Neuronal stem cell (in vitro differentiated cells): ENCODE measurements around the gene NRG2.

Experiments used
- DNase-seq: peaks from one replicate; pipeline ENCODE4 v3.0.0-alpha.2; 2013; ENCODE audit warnings: low spot score
- H2AFZ ChIP-seq: one replicate; pipeline ENCODE4 v1.6.1; 2013; ENCODE audit warnings: mild to moderate bottlenecking, low read length, inconsistent platforms
- H2AK5ac ChIP-seq: 2 replicates; pipeline ENCODE4 v1.6.1; 2013; ENCODE audit warnings: low read depth, mild to moderate bottlenecking, inconsistent platforms, low read length, moderate library complexity, mixed read lengths
- H2BK120ac ChIP-seq: 2 replicates; pipeline ENCODE4 v1.6.1; 2013; ENCODE audit warnings: low read depth, mild to moderate bottlenecking, inconsistent platforms, low read length, moderate library complexity, mixed read lengths
- H2BK12ac ChIP-seq: one replicate; pipeline ENCODE4 v1.6.1; 2013; ENCODE audit warnings: low read length, inconsistent platforms
- H2BK15ac ChIP-seq: 2 replicates; pipeline ENCODE4 v1.6.1; 2013; ENCODE audit warnings: mild to moderate bottlenecking, low read length, inconsistent platforms, mixed read lengths
- H2BK5ac ChIP-seq: one replicate; pipeline ENCODE4 v1.6.1; 2013; ENCODE audit warnings: inconsistent platforms, mild to moderate bottlenecking, low read length, moderate library complexity
- H3K14ac ChIP-seq: one replicate; pipeline ENCODE4 v1.6.1; 2013; ENCODE audit warnings: low read length, inconsistent platforms
- H3K18ac ChIP-seq: 2 replicates; pipeline ENCODE4 v1.6.1; 2013; ENCODE audit warnings: low read length, inconsistent platforms
- H3K23ac ChIP-seq: 2 replicates; pipeline ENCODE4 v1.6.1; 2013; ENCODE audit warnings: low read depth, mild to moderate bottlenecking, mixed read lengths, low read length, inconsistent platforms; ENCODE audit not compliant: poor library complexity
- H3K27ac ChIP-seq: replicated peaks from 3 replicates; pipeline ENCODE4 v1.5.1; 2013; ENCODE audit warnings: low read length, inconsistent platforms
- H3K27me3 ChIP-seq, 3 experiments: 2 replicates each; pipeline ENCODE4 v1.6.1; 2013; ENCODE audit warnings: low read length in 3 of 3, mild to moderate bottlenecking in 2 of 3, inconsistent platforms in 1 of 3, low read depth in 1 of 3, mixed read lengths in 1 of 3, moderate library complexity in 1 of 3; ENCODE audit not compliant: control insufficient read depth in 3 of 3, insufficient read depth in 3 of 3
- H3K36me3 ChIP-seq, 2 donors: replicated peaks in 1 of 2; 2 replicates each; pipeline ENCODE4 v1.6.1; 2013; ENCODE audit warnings: low read length in 2 of 2; ENCODE audit not compliant: control insufficient read depth in 2 of 2, insufficient read depth in 2 of 2
- H3K4ac ChIP-seq: 2 replicates; pipeline ENCODE4 v1.6.1; 2013; ENCODE audit warnings: inconsistent platforms, mild to moderate bottlenecking, low read length, moderate library complexity
- H3K4me1 ChIP-seq, 2 donors: 1 replicate in 1 of 2; 2 replicates in 1 of 2; pipeline ENCODE4 v1.6.1; 2013; ENCODE audit warnings: low read length in 2 of 2, low read depth in 1 of 2; ENCODE audit not compliant: control insufficient read depth in 2 of 2, insufficient read depth in 1 of 2
- H3K4me2 ChIP-seq: one replicate; pipeline ENCODE4 v1.6.1; 2013; ENCODE audit warnings: mild to moderate bottlenecking, low read length, inconsistent platforms; ENCODE audit not compliant: insufficient read depth, poor library complexity, severe bottlenecking
- H3K4me3 ChIP-seq, 2 donors: 2 replicates each; pipeline ENCODE4 v1.5.1; 2013; ENCODE audit warnings: low read length in 2 of 2, mild to moderate bottlenecking in 2 of 2, inconsistent platforms in 1 of 2, moderate library complexity in 1 of 2
- H3K79me1 ChIP-seq: one replicate; pipeline ENCODE4 v1.6.1; 2013; ENCODE audit warnings: low read depth, mild to moderate bottlenecking, inconsistent platforms, low read length, moderate library complexity
- H3K9ac ChIP-seq: one replicate; pipeline ENCODE4 v1.6.1; 2013; ENCODE audit warnings: mild to moderate bottlenecking, low read depth, low read length, inconsistent platforms; ENCODE audit not compliant: poor library complexity
- H3K9me3 ChIP-seq, 2 donors: replicated peaks in 1 of 2; 2 replicates each; pipeline versions ENCODE3 to v1.6.1; 2013; ENCODE audit warnings: low read length in 2 of 2, mild to moderate bottlenecking in 2 of 2, inconsistent platforms in 1 of 2, low read depth in 1 of 2, mixed read lengths in 1 of 2, moderate library complexity in 1 of 2; ENCODE audit not compliant: control insufficient read depth in 2 of 2, insufficient read depth in 1 of 2
- H4K8ac ChIP-seq: one replicate; pipeline ENCODE4 v1.6.1; 2013; ENCODE audit warnings: low read depth, mild to moderate bottlenecking, inconsistent platforms, low read length, moderate library complexity
- H4K91ac ChIP-seq: one replicate; pipeline ENCODE4 v1.6.1; 2013; ENCODE audit warnings: low read length, low read depth, mild to moderate bottlenecking, inconsistent platforms; ENCODE audit not compliant: poor library complexity
- WGBS, 2 donors: extraction: QIAGEN DNeasy Blood & Tissue Kit; methylation state at CpG; one replicate each; pipeline ENCODE4 v1.1.7; 2013; ENCODE audit warnings: missing lambda C conversion rate in 2 of 2, mixed read lengths in 1 of 2; ENCODE audit not compliant: insufficient read length in 2 of 2, insufficient replicate concordance in 1 of 2; ENCODE audit errors: extremely low coverage in 2 of 2; 5-methylcytosine and 5-hydroxymethylcytosine counted together

Gene NRG2

DNA sequence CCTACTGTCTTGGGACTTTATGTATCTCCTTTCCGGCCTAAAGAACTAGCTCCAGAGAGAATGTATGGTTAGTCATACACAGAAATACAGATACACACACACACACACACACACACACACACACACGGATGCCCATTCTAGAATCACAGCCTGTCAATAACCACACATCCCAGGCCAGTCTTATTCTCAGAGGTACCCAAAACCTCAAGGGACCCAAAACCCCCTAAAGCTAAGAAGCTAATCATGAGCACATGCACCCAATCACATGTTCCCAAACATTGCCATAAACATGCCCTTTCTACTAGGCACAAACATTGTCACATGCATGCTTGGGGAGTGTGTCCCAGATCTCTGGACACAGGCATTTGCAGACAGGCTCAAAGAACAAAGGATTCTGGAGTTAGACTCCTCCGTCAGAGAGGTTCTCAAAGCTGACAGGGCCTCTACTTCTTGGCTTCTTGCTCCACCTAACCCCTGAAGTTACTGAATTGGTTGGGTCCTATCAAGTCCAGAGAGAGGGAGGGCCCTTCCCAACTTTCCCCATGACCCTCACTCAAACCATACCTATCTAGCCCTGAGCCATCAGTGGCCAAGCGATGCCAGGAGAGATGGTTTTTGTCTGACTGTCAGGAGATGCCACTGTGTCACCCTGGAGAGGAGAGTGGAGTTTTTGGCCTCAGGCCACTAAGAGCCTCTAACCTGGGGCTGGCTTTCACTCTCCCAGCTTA is 78.7 kb downstream of the NRG2 start:
- no peak overlapping the region for H3K27ac ChIP-seq
- H3K9me3 ChIP-seq: no peaks in the 10 kb centered on the region
- H2BK15ac ChIP-seq: no peak overlapping the region
- no peak overlapping the region for H2BK5ac ChIP-seq
- no peak overlapping the region for H3K18ac ChIP-seq
- H2AFZ ChIP-seq: no peak overlapping the region
- H2AK5ac ChIP-seq: no peak overlapping the region
- no peak overlapping the region for H3K23ac ChIP-seq
- H4K8ac ChIP-seq: no peak overlapping the region
- no peak overlapping the region for H3K4ac ChIP-seq
- H4K91ac ChIP-seq: no peak overlapping the region
- DNase-seq: no peak
- H3K14ac ChIP-seq: no peak overlapping the region
- no peak overlapping the region for H2BK12ac ChIP-seq
- no peak overlapping the region for H3K4me3 ChIP-seq
- WGBS, 2 donors: no CpG with 5 or more reads among the region's 4 CpGs
- no peaks in the 10 kb centered on the region for H3K79me1 ChIP-seq
- H3K9ac ChIP-seq: no peak overlapping the region
- H3K4me1 ChIP-seq: peaks cover 0 to 3% of the 10 kb centered on the region in 2 donors
- no peaks in the 10 kb centered on the region for H3K36me3 ChIP-seq
- no peak overlapping the region for H3K4me2 ChIP-seq
- no peak overlapping the region for H2BK120ac ChIP-seq
- peaks cover 0 to 24% (median 5%) of the 10 kb centered on the region in 3 experiments for H3K27me3 ChIP-seq

- no peak overlapping the region for H3K4ac ChIP-seq
- H3K14ac ChIP-seq: no peak overlapping the region
- H2AFZ ChIP-seq: no peak overlapping the region
- WGBS, 2 donors: no CpG with 5 or more reads among the region's 1 CpG
- no peak overlapping the region for H2BK5ac ChIP-seq
- H3K9ac ChIP-seq: no peak overlapping the region
- H3K4me3 ChIP-seq: no peak overlapping the region
- H3K18ac ChIP-seq: no peak overlapping the region
- no peaks in the 10 kb centered on the region for H3K9me3 ChIP-seq
- H2BK12ac ChIP-seq: no peak overlapping the region
- H3K4me2 ChIP-seq: no peak overlapping the region
- no peaks in the 10 kb centered on the region for H3K79me1 ChIP-seq
- no peak overlapping the region for H3K23ac ChIP-seq
- H3K4me1 ChIP-seq: peaks cover 0 to 3% of the 10 kb centered on the region in 2 donors
- no peak overlapping the region for H2BK15ac ChIP-seq
- no peak overlapping the region for H3K27ac ChIP-seq
- H2BK120ac ChIP-seq: no peak overlapping the region
- H3K27me3 ChIP-seq: peaks cover 0 to 21% (median 2%) of the 10 kb centered on the region in 3 experiments
- H4K91ac ChIP-seq: no peak overlapping the region
- H4K8ac ChIP-seq: no peak overlapping the region
- no peak overlapping the region for H2AK5ac ChIP-seq
- DNase-seq: no peak
- no peaks in the 10 kb centered on the region for H3K36me3 ChIP-seq
Measured at GRCh38 chr5:139962445-139962844, 80.7 kb downstream of the NRG2 start.

GRCh38 chr5:139961435-139962157 is 81.5 kb downstream of the NRG2 start:
- Histone ChIP-seq H3K9me3 (no peaks in the 10 kb centered on the region), H3K9ac (no peak overlapping the region)
- DNase-seq: no peak

DNA sequence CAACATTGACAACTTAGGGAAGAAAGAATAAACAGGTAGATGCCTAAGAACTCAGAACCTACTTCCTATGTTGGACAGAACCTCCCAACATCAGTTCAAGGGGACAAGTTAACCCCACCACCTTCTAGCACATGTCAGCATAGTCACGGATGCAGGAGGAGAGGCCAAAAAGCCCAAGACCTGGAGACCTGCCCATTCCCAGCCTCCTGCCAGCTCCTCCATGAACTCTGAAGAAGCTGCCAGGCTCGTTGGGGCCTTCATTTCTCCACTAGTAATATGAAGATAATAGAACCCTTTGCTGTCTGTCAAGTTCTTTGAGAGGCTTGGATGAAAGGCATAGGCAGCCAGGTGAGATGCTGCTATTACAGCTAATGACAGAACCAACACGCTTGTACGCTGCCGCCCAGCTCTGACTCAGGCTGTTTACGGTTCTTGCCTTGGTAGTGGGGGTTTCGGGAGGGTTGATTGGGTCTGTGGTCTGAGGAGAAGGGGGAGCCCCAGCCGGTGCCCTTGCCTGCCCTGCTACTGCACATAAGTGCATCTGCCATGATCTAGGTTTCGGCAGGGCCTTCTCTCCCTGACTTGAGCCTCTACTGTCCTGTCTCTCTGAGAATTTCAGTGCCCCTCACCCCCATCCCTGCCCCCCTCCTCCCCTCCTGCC is 82.2 kb downstream of the NRG2 start:
- H3K18ac ChIP-seq: no peak overlapping the region
- no peak overlapping the region for H2BK5ac ChIP-seq
- H4K91ac ChIP-seq: no peak overlapping the region
- no peak overlapping the region for H3K23ac ChIP-seq
- no peaks in the 10 kb centered on the region for H3K79me1 ChIP-seq
- H3K9me3 ChIP-seq: no peaks in the 10 kb centered on the region
- no peak for DNase-seq
- H3K4me1 ChIP-seq: peaks cover 0 to 4% of the 10 kb centered on the region in 2 donors
- H3K4me2 ChIP-seq: no peak overlapping the region
- H4K8ac ChIP-seq: no peak overlapping the region
- no CpG with 5 or more reads among the region's 9 CpGs for WGBS, 2 donors
- H3K4me3 ChIP-seq: no peak overlapping the region
- no peak overlapping the region for H2BK120ac ChIP-seq
- no peak overlapping the region for H2AK5ac ChIP-seq
- no peak overlapping the region for H2AFZ ChIP-seq
- no peak overlapping the region for H3K14ac ChIP-seq
- no peak overlapping the region for H3K9ac ChIP-seq
- H3K27ac ChIP-seq: no peak overlapping the region
- H3K27me3 ChIP-seq: peaks cover 0 to 15% (median 0%) of the 10 kb centered on the region in 3 experiments
- no peak overlapping the region for H2BK15ac ChIP-seq
- H2BK12ac ChIP-seq: no peak overlapping the region
- no peak overlapping the region for H3K4ac ChIP-seq
- no peaks in the 10 kb centered on the region for H3K36me3 ChIP-seq

More at GRCh38 chr5:139961435-139962157, 81.5 kb downstream of the NRG2 start:
- H3K18ac ChIP-seq: peak overlapping the region; percentile 22
- H3K14ac ChIP-seq: no peak overlapping the region
- peak overlapping the region; percentile 27 for H2BK15ac ChIP-seq
- peaks cover 0 to 3% of the 10 kb centered on the region in 2 donors for H3K4me1 ChIP-seq
- H2BK5ac ChIP-seq: no peak overlapping the region
- no peak overlapping the region for H3K23ac ChIP-seq
- no peak overlapping the region for H2BK120ac ChIP-seq
- H3K36me3 ChIP-seq: no peaks in the 10 kb centered on the region
- no peak overlapping the region for H2BK12ac ChIP-seq
- no peak overlapping the region for H3K4ac ChIP-seq
- no peak overlapping the region for H3K27ac ChIP-seq
- no peak overlapping the region for H2AFZ ChIP-seq
- H4K8ac ChIP-seq: no peak overlapping the region
- no CpG with 5 or more reads among the region's 5 CpGs for WGBS, 2 donors
- no peaks in the 10 kb centered on the region for H3K79me1 ChIP-seq
- H3K27me3 ChIP-seq: peaks cover 0 to 15% (median 2%) of the 10 kb centered on the region in 3 experiments
- no peak overlapping the region for H2AK5ac ChIP-seq
- no peak overlapping the region for H3K4me3 ChIP-seq
- H3K4me2 ChIP-seq: no peak overlapping the region
- no peak overlapping the region for H4K91ac ChIP-seq
